Measurements from ENCODE around the gene CEP164. TPM values are rescaled to one million over a fixed set of nuclear protein-coding genes. Genes with fewer than 3 reads are reported as not detected.

CEP164 gene
- total and polyA plus RNA-seq, 9 of the 15 experiments (the other 6 are each of a cell fraction or from before 2014, with no cell fraction given): 2.1 to 16.5 (median 10.4) TPM

GRCh38 chr11:117437041-117437790 lies 109.6 kb downstream of the CEP164 start:
- peak; percentile 20; the same call in 1 of the 2 replicates for TF ChIP-seq USF2 (CRISPR knock-in tag; IDR thresholded peaks at IDR 0.05)
- TF ChIP-seq RBM22 (IDR thresholded peaks at IDR 0.05; ENCODE audit: low read depth, low read length, poor library complexity, severe bottlenecking): no peak
- TF ChIP-seq NRF1 (conservative IDR thresholded peaks at IDR 0.05 in 1 of 2, IDR thresholded peaks at IDR 0.05 in 1 of 2): peak; percentile 41 to 49; a peak in 3 of 4 replicates
- TF ChIP-seq, protein P1, sequence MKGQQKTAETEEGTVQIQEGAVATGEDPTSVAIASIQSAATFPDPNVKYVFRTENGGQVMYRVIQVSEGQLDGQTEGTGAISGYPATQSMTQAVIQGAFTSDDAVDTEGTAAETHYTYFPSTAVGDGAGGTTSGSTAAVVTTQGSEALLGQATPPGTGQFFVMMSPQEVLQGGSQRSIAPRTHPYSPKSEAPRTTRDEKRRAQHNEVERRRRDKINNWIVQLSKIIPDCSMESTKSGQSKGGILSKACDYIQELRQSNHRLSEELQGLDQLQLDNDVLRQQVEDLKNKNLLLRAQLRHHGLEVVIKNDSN (CRISPR knock-in tag; IDR thresholded peaks at IDR 0.05): peak; percentile 45
- no peak for FAIRE-seq
- ChIA-PET POLR2A (interaction anchor here (0.8 kb wide), 1 partner anchor 18 kb away, joined by 4 read pairs; no protein-coding TSS in a partner anchor), CTCF (ENCODE audit: low intra/inter-chr PET ratio) (no interaction called here)
- intact Hi-C loops (cut with micrococcal nuclease) (no loop called here), in situ Hi-C loops (cut with MboI) (no loop called here)
- Histone ChIP-seq H3K79me2 (ENCODE audit: control insufficient read depth, insufficient read depth, low read length) (no peaks in the 10 kb centered on the region), H3K4me3 (no peak overlapping the region), H3K9ac (ENCODE audit: insufficient read depth in 1 of 2, low read depth in 2 of 2, low read length in 2 of 2) (no peak overlapping the region), H3K9me3 (replicated peaks; ENCODE audit: control insufficient read depth, insufficient read depth, low read depth, low read length) (no peaks in the 10 kb centered on the region; the same call in 1 of the 2 replicates), H4K20me1 (replicated peaks; ENCODE audit: control insufficient read depth, insufficient read depth, low read length) (no peaks in the 10 kb centered on the region; the same call in none of the 2 replicates), H3K4me1 (replicated peaks in 1 of 2; ENCODE audit: control insufficient read depth in 2 of 2, insufficient read depth in 2 of 2, low read length in 2 of 2) (no peaks in the 10 kb centered on the region), H3K9me1 (ENCODE audit: control insufficient read depth, insufficient read depth, low read length) (no peaks in the 10 kb centered on the region), H3K4me2 (ENCODE audit: insufficient read depth, low read length) (no peak overlapping the region), H3K27me3 (ENCODE audit: control insufficient read depth in 2 of 2, insufficient read depth in 2 of 2, low read length in 2 of 2) (peaks cover 12 to 51% of the 10 kb centered on the region in 2 experiments; a peak in 3 of 5 replicates), H3K27ac (ENCODE audit: extremely low read depth, low read depth, low read length) (no peak overlapping the region), H2AFZ (ENCODE audit: low read depth, low read length) (no peak overlapping the region), H3K36me3 (ENCODE audit: control insufficient read depth, insufficient read depth, low read length) (no peaks in the 10 kb centered on the region)
- WGBS (ENCODE audit: insufficient coverage, low coverage, missing lambda C conversion rate): 3% methylated on average over 21 of the region's 23 CpGs
- BruUV-seq (replicated peaks): no TSS peak
- no peak for DNase-seq (ENCODE audit: extremely low read depth in 1 of 4, low spot score in 3 of 4)
- no peak for ATAC-seq
